ENCODE measurements around the gene ERGIC1.
"Not testable (repeated sequence)": the region's sequence is repeated elsewhere in the genome, so short reads cannot be mapped to it uniquely, and the experiment has no call there.

Gene ERGIC1

GRCh38 chr5:172830876-172831662 is 3.0 kb upstream of the ERGIC1 start:
- no peak for DNase-seq

GRCh38 chr5:172832383-172833315 is 1.4 kb upstream of the ERGIC1 start:
- no peak for DNase-seq

GRCh38 chr5:172833372-172833685 is 722 bp upstream of the ERGIC1 start:
- DNase-seq = no peak

- no peak for DNase-seq
These were observed 601 bp downstream of the ERGIC1 start for GRCh38 chr5:172834415-172835289.

GRCh38 chr5:172835290-172835993 is 1.4 kb downstream of the ERGIC1 start:
- DNase-seq = no peak

GRCh38 chr5:172835994-172836356 is 1.9 kb downstream of the ERGIC1 start:
- DNase-seq = no peak

- DNase-seq = peak; percentile 51
These were observed 3.6 kb downstream of the ERGIC1 start for GRCh38 chr5:172837640-172838039.

GRCh38 chr5:172838151-172838875 is 4.3 kb downstream of the ERGIC1 start:
- DNase-seq = no peak

GRCh38 chr5:172839669-172840431 is 5.8 kb downstream of the ERGIC1 start:
- DNase-seq = no peak

GRCh38 chr5:172840432-172841154 is 6.5 kb downstream of the ERGIC1 start:
- DNase-seq = no peak

- no peak for DNase-seq
These were observed 7.2 kb downstream of the ERGIC1 start for GRCh38 chr5:172841256-172841655.

- DNase-seq = no peak
These were observed 9.9 kb downstream of the ERGIC1 start for GRCh38 chr5:172843825-172844576.

- no peak for DNase-seq
These were observed 10.5 kb downstream of the ERGIC1 start for GRCh38 chr5:172844577-172844838.

- DNase-seq = no peak
These were observed 11.1 kb downstream of the ERGIC1 start for GRCh38 chr5:172845154-172845553.

- DNase-seq = no peak
These were observed 11.5 kb downstream of the ERGIC1 start for GRCh38 chr5:172845576-172845975.

GRCh38 chr5:172846249-172846648 is 12.2 kb downstream of the ERGIC1 start:
- DNase-seq = no peak

GRCh38 chr5:172846677-172847076 is 12.6 kb downstream of the ERGIC1 start:
- no peak for DNase-seq

GRCh38 chr5:172847584-172847983 is 13.5 kb downstream of the ERGIC1 start:
- not testable (repeated sequence) for DNase-seq

GRCh38 chr5:172848419-172848818 is 14.4 kb downstream of the ERGIC1 start:
- DNase-seq = no peak
